ENCODE data around the gene EMP3. TPM values are rescaled to one million over a fixed set of nuclear protein-coding genes. Genes with fewer than 3 reads are reported as not detected.

Gene EMP3
- total and polyA plus RNA-seq, 9 of the 15 experiments (the other 6 are each of a cell fraction or from before 2014, with no cell fraction given): 123 to 386 (median 296) TPM

- TF ChIP-seq OTX1 (CRISPR knock-in tag; IDR thresholded peaks at IDR 0.05) (0 out of 2 replicates have a peak, but pooled peaks have one; percentile 18), DPF2 (IDR thresholded peaks at IDR 0.05) (peak; percentile 25; the same call in 1 of the 2 replicates), FOXP1 (CRISPR knock-in tag; IDR thresholded peaks at IDR 0.05) (no peak), GABPB1 (CRISPR knock-in tag; IDR thresholded peaks at IDR 0.05) (0 out of 2 replicates have a peak, but pooled peaks have one; percentile 9), SMAD4 (CRISPR knock-in tag; conservative IDR thresholded peaks at IDR 0.05) (peak; percentile 39), MTA3 (IDR thresholded peaks at IDR 0.05; ENCODE audit: borderline replicate concordance) (0 out of 2 replicates have a peak, but pooled peaks have one; percentile 25), SUPT5H (IDR thresholded peaks at IDR 0.05) (peak; percentile 8; the same call in 1 of the 2 replicates), MCM5 (IDR thresholded peaks at IDR 0.05; ENCODE audit: low read depth) (no peak), MXI1 (IDR thresholded peaks at IDR 0.05; ENCODE audit: low read depth, low read length) (no peak)
Measured at GRCh38 chr19:48332351-48332661, 7.0 kb downstream of the EMP3 start (continued).

- FAIRE-seq (peak; percentile 100), DNase-seq (ENCODE audit: extremely low read depth in 1 of 4, low spot score in 3 of 4) (peak; percentile 92 to 98 (median 94)), ATAC-seq (peak; percentile 85)
- peaks cover 35% of the 10 kb centered on the region; the same call in 2 of the 3 replicates for H3K36me3 ChIP-seq (ENCODE audit: control insufficient read depth, insufficient read depth, low read length)
- peak overlapping the region; percentile 50 for H3K4me3 ChIP-seq
- no peaks in the 10 kb centered on the region for H4K20me1 ChIP-seq (replicated peaks; ENCODE audit: control insufficient read depth, insufficient read depth, low read length)
- H3K79me2 ChIP-seq (ENCODE audit: control insufficient read depth, insufficient read depth, low read length): peaks cover 19% of the 10 kb centered on the region
- BruUV-seq (replicated peaks): no TSS peak
- WGBS (ENCODE audit: insufficient coverage, low coverage, missing lambda C conversion rate): 1% methylated on average over 24 of the region's 25 CpGs
- in situ Hi-C loops (cut with MboI): no loop called here
- H3K27me3 ChIP-seq (ENCODE audit: control insufficient read depth in 2 of 2, insufficient read depth in 2 of 2, low read length in 2 of 2): no peaks in the 10 kb centered on the region
- H3K9me3 ChIP-seq (replicated peaks; ENCODE audit: control insufficient read depth, insufficient read depth, low read depth, low read length): peaks cover 2% of the 10 kb centered on the region; the same call in 1 of the 2 replicates
- CTCF ChIA-PET (ENCODE audit: low intra/inter-chr PET ratio): interaction anchor here (1.2 to 4.0 kb wide), 3 partner anchors 12 to 19 kb away, joined by 5 to 57 read pairs (median 5); a partner anchor contains a TSS
- peak overlapping the region; percentile 80 to 89 for H3K9ac ChIP-seq (ENCODE audit: insufficient read depth in 1 of 2, low read depth in 2 of 2, low read length in 2 of 2)
- H3K27ac ChIP-seq (ENCODE audit: extremely low read depth, low read depth, low read length): peak overlapping the region; percentile 91
- H3K4me2 ChIP-seq (ENCODE audit: insufficient read depth, low read length): peak overlapping the region; percentile 93
- H3K4me1 ChIP-seq (replicated peaks in 1 of 2; ENCODE audit: control insufficient read depth in 2 of 2, insufficient read depth in 2 of 2, low read length in 2 of 2): peaks cover 21 to 56% of the 10 kb centered on the region in 2 experiments
- H3K9me1 ChIP-seq (ENCODE audit: control insufficient read depth, insufficient read depth, low read length): peaks cover 5% of the 10 kb centered on the region
- H2AFZ ChIP-seq (ENCODE audit: low read depth, low read length): peak overlapping the region; percentile 71
- POLR2A ChIA-PET: interaction anchor here (0.6 to 2.4 kb wide), 8 partner anchors 9 to 113 kb away, joined by 3 to 16 read pairs (median 4); partner anchors contain the start of genes EMP3, GRWD1, SYNGR4 and TMEM143
- intact Hi-C loops (cut with micrococcal nuclease): loop anchor here (1.0 to 5.0 kb wide), 4 partner anchors 13 to 819 kb away; no protein-coding TSS in a partner anchor
- TF ChIP-seq SMAD1 (IDR thresholded peaks at IDR 0.05; ENCODE audit: low read depth, low read length, partially characterized antibody) (peak; percentile 91), OTX1 (CRISPR knock-in tag; IDR thresholded peaks at IDR 0.05) (0 out of 2 replicates have a peak, but pooled peaks have one; percentile 60), ZNF184 (CRISPR knock-in tag; IDR thresholded peaks at IDR 0.05) (no peak), ZBTB17 (CRISPR knock-in tag; IDR thresholded peaks at IDR 0.05) (0 out of 2 replicates have a peak, but pooled peaks have one; percentile 31), PML (IDR thresholded peaks at IDR 0.05; ENCODE audit: low read length) (peak; percentile 28; the same call in 1 of the 2 replicates), PTBP1 (IDR thresholded peaks at IDR 0.05; ENCODE audit: low read depth, low read length) (no peak), POLR2AphosphoS5 (IDR thresholded peaks at IDR 0.05; ENCODE audit: control insufficient read depth, insufficient read depth, low read depth, low read length) (no peak; the same call in 1 of the 2 replicates), ZNF507 (tag; conservative IDR thresholded peaks at IDR 0.05) (no peak), SRSF9 (IDR thresholded peaks at IDR 0.05; ENCODE audit: borderline replicate concordance, low read depth, low read length) (no peak), ZNF175 (CRISPR knock-in tag; IDR thresholded peaks at IDR 0.05; ENCODE audit: low read depth) (no peak), NELFE (IDR thresholded peaks at IDR 0.05; ENCODE audit: insufficient read depth, insufficient read length) (no peak), ARID1B (IDR thresholded peaks at IDR 0.05) (peak; percentile 39; the same call in 1 of the 2 replicates), TFAM (CRISPR knock-in tag; conservative IDR thresholded peaks at IDR 0.05) (no peak), TCF7 (IDR thresholded peaks at IDR 0.05; ENCODE audit: borderline replicate concordance) (no peak), SAP30 (IDR thresholded peaks at IDR 0.05; ENCODE audit: borderline replicate concordance, insufficient read depth, low read depth, low read length, poor library complexity, severe bottlenecking) (peak; percentile 66), MTA1 (IDR thresholded peaks at IDR 0.05; ENCODE audit: borderline replicate concordance) (peak; percentile 74)
Measured at GRCh38 chr19:48332662-48333466, 7.5 kb downstream of the EMP3 start.

Measured in K562 (cell line).